Activated CD4-positive, alpha-beta T cell treated with anti-CD3 and anti-CD28 coated beads for 48 hours (primary cell): ENCODE results near the gene SCN2A.

Experiments used
- DNase-seq: peaks from one replicate; pipeline ENCODE4 v3.0.0-alpha.2; 2020

The SCN2A gene

GRCh38 chr2:165428926-165429325 is 189.7 kb downstream of the SCN2A start:
- no peak for DNase-seq

GRCh38 chr2:165431014-165431413 is 191.8 kb downstream of the SCN2A start:
- no peak for DNase-seq

- DNase-seq = no peak
These were observed 193.2 kb downstream of the SCN2A start for GRCh38 chr2:165432234-165432966.

DNA sequence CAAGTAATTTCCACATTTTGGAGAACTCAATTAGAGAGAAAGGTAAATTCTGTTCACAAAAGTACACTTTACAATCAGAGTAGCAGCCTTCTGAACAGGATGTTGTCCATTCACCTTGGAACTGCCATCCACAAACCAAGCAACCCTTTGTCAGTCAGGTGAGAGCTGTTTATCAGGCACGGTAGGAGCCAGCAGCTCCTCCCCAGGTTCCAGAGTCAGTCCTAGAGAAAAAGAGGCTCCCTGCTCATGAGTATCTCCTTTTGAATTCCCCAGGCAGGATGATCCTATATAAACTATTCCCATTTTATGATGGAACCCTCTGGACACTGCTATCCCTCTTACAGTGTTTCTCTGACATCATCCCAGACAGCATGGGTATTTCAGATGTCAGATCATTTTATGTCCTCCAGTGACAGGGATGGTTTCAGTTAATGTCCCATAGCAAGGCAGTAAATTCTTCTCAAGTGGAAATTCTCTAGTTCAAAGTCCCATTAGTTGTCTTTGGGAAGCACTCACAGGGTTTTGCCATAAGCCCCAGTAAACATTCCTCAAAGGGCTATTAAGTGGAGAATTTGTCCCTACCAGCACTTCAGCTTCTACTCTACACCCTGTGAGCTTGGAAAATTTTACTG is 195.8 kb downstream of the SCN2A start:
- no peak for DNase-seq

GRCh38 chr2:165435611-165436010 is 196.4 kb downstream of the SCN2A start:
- no peak for DNase-seq

- no peak for DNase-seq
These were observed 197.3 kb downstream of the SCN2A start for GRCh38 chr2:165436559-165436958.

- DNase-seq = no peak
These were observed 201.2 kb downstream of the SCN2A start for GRCh38 chr2:165440367-165440766.
